NCI-H82 (cell line): ENCODE data around the gene ARFGEF3.
"Not testable (repeated sequence)": the region's sequence is repeated elsewhere in the genome, so short reads cannot be mapped to it uniquely, and the experiment has no call there.

Experiments
- DNase-seq: peaks from one replicate; lab custom pipeline; 2025; lab: John Stamatoyannopoulos, UW

The ARFGEF3 gene

DNA sequence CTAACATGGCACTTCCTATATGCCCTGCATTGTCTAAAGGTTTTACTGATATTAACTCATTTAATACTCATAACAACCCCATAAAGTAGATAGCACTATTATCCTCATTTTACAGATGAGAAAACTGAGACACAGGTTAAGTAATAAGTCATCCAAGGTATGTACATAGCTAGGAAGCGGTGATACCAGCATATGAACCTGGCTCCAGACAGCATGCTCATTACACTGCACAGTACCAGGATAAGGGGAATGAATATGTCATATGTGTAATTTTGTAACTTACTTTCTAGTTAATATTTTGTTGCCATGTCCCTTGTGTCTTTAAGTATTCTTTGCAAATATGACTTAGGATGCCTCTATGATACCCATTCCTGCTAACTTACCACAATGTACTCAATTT, 109.7 kb downstream of the ARFGEF3 start:
- DNase-seq: no peak

DNA sequence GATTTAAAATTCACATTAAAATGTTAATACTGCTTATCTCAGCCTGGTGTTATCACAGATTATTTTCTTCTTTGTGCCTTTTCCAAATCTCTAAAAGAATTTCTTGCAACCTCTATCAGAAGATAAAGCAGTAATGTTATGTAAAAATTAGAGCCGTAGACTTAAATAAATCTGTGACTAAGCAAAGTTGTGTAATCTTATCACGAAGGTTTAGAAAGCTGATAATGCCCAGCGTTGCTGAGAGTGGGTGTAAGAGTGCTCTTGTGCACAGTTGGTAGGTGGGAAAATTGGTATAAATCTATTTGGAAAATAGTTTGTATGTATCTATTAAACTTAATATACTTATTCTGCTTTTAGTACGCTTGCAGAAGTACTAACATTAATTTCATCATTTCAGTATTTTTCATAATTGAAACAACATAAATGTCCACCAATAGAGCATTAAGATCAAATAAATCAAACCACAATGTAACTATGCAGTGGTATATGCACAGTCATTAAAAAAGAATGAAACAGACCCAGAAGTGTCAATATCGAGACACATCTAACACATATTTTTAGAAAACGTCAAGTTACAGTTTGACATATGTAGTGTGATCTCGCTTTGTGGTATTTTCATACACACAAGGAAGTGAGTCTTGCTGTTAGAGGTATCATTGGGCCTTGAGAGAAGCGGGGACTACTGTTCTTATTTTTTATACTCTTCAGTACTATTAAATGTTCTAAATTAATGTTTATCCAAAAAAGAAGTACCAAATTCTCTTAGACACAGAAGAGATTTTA, 111.0 kb downstream of the ARFGEF3 start:
- no peak for DNase-seq

DNA sequence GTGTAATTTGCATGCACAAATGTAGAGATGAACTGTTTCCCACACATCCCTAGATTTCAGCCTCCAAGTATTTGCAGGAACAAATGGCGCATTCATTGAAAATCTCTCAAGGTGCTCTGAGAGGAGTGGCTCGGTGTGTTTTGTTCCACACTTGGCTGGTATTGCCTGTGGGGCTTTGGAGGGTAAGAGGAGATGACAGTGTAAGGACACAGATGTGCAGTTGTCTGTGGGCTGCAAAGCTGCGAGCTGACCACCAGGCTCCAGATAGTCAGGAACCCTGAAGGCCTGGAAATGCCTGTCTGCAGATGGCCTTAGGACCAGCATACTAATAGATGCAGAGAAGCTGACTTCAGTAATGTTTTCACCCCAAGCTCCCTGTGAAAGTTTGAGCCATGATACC, 114.2 kb downstream of the ARFGEF3 start:
- DNase-seq: no peak

DNA sequence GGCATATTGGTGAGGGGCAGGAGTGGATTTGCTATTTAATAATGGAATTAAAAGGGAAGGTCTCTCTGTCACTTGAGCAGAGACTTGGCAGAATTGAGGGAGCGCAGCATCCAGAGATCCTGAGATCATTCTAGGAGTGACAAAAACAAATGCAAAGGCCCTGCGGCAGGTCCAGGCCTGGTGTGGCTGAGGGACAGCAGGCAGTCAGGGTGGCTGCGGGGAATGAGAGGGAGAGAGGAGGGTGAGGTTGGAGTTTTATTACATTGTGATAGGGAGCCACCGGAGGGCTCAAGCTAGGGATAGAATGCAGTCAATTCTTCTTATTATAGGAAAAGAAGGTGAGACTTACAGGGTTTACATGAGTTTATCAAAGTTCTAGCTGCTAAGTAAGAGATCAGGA, 116.1 kb downstream of the ARFGEF3 start:
- DNase-seq: no peak

DNA sequence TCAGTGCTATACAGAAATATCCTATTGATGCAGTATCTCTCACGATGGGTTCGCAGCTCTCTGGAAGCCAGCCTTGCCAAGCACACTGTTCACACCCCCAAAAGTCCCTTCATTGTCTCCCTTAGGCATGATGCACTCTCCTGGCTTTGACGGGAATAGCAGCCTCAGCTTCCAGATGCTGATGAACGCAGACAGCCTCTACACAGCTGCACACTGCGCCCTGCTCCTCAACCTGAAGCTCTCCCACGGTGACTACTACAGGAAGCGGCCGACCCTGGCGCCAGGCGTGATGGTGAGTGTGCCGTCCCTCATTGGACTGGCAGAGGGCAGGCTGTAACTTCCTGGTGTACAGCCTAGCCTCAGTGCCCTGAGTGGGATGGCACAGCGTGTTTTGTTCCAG, 116.6 kb downstream of the ARFGEF3 start:
- peak; percentile 23 for DNase-seq

DNA sequence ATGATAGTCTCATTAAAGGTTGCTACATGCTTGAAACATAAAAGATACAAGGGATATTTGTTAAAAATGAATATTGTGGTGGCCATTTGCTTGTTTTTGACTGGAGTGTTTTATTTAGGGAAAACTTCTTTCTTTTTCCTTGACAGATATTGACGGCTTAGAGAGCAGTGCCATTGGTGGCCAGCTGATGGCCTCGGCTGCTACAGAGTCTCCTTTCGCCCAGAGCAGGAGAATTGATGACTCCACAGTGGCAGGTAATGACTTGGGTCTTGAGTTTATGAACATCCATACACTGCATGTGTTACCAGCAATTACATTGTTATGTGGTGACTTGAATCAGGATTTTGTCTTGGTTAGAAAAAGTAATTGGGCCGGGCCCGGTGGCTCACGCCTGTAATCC, 124.1 kb downstream of the ARFGEF3 start:
- peak; percentile 14 for DNase-seq

DNA sequence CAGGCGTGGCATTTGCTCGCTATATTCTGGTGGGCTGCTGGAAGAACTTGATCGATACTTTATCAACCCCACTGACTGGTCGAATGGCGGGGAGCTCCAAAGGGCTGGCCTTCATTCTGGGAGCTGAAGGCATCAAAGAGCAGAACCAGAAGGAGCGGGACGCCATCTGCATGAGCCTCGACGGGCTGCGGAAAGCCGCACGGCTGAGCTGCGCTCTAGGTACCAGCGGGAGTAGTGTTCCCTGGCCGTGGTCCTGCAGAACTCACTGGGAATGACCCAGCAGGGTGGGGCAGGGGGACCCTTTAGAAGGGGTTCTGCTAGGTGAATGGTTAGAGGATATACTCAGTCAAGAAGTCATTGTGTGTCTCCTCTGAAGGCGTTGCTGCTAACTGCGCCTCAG, 125.0 kb downstream of the ARFGEF3 start:
- DNase-seq: no peak

DNA sequence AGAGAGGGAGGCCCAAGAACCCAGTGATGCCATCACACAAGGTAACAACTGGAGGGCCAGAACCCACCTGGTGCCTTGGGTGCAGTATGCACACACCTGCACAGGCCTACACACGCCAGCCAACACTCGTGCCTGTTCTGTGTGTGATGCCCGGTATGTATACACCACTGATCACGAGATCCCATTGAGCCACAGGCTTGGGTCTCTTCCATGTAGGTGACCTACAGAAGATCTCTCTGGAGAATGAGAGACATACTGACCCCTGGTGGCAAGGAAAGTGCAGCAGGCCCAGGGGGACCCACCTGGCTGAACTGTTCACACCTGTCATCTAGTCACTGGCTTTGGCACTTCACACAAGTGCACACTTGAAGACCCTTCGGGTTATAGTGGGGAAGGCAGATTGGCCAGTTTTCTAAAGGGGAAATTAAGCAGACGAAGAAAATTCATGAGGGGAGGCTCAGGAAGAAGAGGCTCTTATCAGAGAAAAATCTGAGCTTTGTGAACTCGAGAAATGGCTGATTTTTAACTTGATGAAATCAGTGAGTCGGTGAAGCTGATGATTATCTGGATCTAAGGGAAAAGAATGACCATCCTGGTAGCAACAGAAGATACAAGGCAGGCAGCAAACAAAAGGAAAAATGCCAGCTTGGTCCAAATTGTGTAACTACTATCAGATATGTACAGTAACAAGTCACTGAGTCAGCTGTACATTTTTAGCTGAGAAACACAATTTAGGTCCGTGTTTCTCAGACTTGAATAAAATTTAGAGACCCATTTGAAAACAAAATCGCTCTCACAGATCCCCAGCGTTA, 125.6 kb downstream of the ARFGEF3 start:
- peak; percentile 59 for DNase-seq

DNA sequence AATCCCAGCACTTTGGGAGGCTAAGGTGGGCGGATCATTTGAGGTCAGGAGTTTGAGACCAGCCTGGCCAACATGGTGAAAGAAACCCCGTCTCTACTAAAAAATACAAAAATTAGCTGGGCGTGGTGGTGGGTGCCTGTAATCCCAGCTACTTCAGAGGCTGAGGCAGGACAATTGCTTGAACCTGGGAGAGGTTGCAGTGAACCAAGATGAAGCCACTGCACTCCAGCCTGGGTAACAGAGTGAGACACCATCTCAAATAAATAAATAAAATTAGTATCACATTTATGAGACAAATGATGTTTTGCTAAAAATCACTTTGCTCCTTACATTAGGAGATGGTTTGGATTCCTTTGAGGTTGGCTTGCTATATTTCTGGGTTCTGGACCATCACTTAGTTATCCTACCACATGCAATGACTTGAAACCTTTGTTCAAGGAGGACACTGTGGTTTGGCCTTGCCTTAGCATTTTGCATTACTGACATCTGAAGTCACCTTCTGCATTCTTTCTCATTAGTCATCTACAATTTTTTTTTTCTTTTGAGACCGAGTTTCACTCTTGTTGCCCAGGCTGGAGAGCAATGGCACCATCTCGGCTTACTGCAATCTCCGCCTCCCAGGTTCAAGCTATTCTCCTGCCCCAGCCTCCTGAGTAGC, 126.8 kb downstream of the ARFGEF3 start:
- DNase-seq: not testable (repeated sequence)

DNA sequence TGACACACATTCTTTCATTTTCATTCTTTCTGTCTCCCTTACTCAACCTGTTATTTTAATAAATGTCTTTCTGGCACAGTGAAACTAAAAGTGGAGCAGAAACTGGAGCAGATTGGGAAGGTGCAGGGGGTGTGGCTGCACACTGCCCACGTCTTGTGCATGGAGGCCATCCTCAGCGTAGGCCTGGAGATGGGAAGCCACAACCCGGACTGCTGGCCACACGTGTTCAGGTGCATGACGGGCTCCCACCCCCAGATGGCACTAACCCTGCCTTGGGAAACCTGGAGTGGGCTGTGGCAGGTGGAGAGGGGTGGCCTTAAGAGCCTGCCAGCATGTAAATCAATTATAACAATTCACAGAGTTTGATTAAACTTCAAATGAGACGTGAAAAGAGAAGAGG, 128.0 kb downstream of the ARFGEF3 start:
- peak; percentile 60 for DNase-seq

DNA sequence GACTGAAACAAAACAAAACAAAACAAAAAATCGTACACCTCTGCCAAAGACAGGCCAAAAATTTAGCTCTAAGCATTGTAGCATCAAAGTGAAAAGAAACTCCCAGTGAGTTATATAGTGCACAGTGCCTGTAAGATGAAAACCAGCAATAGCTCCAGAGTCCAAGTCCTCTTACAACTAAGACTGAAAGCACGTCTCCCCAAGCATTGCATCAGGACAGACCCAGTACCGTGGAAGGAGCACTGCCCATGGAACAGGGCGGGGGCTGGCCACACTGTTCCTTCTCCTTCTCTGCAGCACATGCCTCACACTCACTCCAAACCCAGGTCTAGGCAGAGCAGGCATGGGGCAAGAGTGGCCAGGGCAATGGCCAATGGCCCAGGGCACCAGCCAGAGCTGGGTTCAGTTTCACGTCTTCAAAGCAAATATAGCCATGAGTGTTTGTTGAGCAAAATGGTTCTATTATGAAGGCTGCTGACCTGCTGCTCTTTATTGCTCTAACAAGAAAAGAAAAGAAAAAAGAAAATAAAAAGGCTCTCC, 128.8 kb downstream of the ARFGEF3 start:
- DNase-seq: no peak

DNA sequence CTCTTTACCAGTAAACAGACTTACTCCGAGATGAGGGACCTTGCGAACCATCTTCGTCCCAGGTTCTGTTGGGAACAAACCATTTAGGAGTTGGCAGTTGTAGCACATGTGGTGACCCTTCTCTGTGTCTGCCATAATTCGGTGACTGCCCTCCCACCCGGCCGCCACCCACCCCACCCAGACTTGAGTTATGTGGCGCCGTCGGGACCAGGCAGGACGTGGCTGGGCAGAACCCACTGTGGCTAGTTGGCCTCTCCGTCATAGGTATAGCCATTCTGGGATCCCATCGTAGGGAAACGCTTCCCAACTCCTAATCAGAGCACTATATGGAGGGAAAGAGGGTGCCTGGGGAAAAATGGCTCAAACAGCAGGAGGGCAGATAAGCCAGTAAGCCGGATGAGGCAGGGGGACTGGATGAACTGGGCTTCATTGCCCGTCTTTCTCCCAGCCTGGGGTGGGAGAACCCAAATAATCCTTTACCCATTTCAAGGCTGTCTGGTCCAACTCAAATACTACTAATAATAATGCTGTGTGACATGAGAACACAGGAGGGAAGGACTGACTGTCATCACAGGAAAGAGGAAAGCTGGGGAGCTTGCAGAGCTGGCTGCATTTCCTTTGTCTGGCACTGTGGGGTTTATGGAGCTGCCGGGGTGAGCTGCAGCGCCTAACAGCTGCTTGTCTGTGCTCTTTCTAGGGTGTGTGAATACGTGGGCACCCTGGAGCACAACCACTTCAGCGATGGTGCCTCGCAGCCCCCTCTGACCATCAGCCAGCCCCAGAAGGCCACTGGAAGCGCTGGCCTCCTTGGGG, 129.5 kb downstream of the ARFGEF3 start:
- peak; percentile 10 for DNase-seq

DNA sequence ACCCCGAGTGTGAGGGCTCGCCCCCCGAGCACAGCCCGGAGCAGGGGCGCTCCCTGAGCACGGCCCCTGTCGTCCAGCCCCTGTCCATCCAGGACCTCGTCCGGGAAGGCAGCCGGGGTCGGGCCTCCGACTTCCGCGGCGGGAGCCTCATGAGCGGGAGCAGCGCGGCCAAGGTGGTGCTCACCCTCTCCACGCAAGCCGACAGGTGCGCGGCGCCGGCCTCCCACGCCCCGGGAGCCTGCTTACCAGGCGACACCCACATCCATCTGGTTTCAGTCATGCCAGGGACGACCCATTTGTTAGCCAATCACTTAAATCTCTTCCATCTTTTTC, 130.1 kb downstream of the ARFGEF3 start:
- DNase-seq: no peak

DNA sequence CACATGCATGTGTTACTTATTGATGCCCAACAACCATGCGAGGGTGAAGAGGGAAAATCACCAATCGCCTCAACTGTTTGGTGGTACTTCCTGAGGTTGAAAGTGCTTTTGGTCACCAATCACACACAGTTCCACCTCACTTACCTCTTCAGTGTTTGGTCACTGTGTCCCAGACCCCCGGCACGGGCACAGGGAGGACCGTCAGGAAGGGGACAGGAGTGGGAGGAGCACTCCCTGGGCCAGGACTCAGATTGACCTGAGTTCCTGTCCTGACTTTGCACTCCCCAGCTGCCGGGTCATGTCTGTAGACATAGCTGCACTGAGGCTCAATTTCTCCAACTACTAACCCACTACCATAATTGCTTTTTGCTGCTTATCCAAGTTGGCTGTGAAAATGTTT, 130.7 kb downstream of the ARFGEF3 start:
- DNase-seq: no peak

DNA sequence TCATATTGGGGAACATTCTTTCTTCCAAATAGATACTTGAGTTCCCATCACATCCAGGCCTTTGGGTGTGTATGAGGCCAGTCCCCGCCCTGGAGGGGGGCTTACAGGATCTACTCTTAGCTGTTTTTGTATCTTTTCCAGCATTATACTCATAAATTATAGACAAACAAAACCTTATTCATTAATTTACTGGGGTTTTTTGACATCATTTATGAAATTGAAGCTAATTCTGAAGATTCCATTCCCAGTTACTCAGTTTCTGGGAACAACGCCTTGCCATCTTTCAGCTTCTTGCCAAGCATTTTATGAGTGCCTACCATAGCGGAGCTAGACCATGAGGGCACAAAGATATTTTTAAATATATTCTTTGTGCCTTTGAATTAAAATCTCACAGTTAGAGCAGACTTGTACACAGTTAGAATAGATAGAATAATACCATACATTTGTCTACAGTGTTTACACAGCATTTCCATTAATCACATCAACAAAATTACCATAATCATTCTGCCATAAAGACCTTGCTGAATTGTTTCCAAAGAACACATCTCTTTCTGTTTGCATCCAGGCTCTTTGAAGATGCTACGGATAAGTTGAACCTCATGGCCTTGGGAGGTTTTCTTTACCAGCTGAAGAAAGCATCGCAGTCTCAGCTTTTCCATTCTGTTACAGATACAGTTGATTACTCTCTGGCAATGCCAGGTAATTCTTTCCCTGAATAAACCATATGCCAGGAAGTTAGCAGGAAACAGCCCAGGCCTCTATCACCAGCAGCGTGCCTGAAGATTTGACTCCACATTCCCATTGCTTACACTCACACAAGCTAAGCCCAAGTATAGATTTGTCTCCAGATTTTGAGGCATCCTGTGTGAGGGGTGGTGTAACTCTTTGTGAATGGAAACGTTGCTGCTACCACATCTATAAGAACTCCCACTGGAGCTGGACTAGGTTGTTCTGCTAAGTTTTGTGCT, 132.0 kb downstream of the ARFGEF3 start:
- DNase-seq: no peak

DNA sequence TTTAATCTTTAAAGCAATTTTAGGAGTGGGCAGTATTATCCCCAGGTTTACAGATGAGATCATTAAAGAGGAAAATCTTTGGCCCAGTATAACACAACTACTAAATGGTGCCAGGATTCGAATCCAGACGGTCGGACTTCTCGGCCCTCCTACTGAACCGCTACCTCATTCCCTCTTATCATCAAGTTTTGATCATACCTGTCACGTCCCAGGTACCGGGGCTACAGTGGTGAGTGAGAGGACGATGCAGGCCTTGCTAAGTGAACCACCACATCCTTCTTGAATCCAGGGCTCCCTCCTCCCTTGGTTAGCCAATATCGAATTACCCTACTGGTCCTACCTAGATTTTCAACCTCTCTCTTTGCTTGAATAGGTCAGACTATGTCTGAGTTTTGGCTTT, 134.6 kb downstream of the ARFGEF3 start:
- DNase-seq: no peak

DNA sequence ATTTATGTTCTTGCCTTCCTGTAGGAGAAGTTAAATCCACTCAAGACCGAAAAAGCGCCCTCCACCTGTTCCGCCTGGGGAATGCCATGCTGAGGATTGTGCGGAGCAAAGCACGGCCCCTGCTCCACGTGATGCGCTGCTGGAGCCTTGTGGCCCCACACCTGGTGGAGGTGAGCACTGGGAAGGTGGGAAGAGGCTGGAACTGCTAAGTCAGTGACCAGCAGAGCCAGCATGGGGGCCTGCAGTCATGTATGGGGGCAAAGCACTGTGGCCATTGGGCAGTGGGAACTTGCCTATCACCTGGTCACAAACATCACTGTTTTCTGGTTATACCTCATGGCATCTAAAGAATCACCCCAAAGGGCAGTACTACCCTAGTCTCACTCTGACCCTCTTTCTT, 135.0 kb downstream of the ARFGEF3 start:
- DNase-seq: no peak

DNA sequence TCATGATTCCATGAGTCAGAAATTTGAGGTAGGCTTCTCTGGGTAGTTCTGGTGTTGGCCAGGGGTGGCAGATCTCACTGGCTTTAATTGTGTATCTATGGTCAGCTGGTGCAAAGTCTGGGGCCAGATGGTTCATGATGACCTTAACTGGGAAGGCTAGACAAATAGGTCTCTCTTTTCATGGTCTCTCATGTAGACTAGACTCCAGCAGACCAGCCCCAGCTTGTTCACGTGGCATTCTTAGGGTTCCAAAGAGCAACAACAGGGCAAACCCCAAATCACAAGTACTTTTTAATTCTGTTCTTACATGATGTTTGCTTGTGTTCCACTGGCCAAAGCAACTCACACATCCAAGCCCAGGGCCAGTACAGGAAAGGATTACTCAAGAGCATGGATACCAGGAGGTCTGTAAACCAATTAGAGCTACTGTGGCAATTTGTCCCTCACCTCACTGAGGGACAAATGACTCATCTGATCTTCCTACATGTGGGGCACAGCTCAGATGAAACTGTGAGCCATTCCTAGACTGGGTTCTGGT, 136.1 kb downstream of the ARFGEF3 start:
- DNase-seq: peak; percentile 60

DNA sequence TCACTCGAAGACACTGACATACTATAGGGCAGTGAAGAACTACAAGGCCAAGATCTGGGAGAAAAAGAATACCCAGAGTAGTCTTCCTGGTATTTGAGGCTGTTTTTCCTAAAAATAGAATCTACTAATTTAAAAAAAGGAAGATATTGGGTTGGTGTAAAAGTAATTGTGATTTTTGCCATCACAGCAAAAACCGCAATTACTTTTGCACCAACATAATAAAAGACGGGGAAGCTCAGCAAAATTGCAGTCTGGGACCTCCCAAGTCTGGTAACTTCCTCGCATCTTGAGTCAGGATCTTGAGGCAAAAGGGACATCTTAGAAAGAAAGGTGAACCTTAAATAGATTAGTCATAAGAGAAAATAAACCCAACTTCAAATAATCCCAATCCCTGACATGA, 138.7 kb downstream of the ARFGEF3 start:
- DNase-seq: no peak

DNA sequence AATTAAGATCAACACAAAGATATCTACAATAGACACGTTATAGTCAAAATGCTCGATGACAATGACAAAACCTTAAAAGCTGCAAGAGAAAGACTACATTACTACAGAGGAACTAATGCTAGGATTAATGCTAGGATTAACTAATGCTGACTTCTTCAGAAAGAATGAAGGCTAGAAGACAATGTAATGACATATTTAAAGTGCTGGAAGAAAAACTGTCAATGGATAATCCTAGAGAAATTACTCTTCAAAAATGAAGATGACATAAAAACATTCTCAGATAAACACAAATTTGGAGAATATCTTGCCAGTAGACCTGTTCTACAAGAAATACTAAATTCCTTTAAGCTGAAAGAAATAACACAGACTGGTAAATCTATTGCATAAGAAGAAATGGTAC, 140.8 kb downstream of the ARFGEF3 start:
- no peak for DNase-seq
